ENCODE measurements around the gene ST3GAL3. TPM values are rescaled to one million over a fixed set of nuclear protein-coding genes. Genes with fewer than 3 reads are reported as not detected.

ST3GAL3 gene
- polyA plus RNA-seq, 2 donors: 3.6 to 4.5 TPM

DNA sequence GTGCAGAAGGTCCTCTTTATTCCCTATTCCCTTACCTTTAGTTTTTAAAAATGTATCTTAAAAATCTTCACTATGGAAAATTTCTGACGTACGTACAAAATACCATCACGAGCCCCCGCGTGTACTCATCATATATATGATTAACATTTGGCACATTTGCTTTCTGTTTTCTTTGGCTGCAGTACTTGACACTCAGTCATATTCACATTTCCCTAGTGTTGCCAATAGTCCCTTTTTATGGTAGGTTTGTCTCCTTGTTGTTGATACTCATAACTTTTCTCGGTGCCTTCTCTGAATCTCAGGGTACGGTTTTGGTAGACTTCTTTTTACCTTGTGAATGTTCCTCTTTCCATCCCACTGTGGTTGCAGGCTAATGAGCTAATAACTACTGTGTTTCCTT, 34.1 kb upstream of the ST3GAL3 start:
- Histone ChIP-seq H3K27ac (ENCODE audit: low read depth in 2 of 2, low read length in 1 of 2) (no peak overlapping the region), H3K4me1 (ENCODE audit: control insufficient read depth in 2 of 2, insufficient read depth in 2 of 2, low read length in 1 of 2) (no peaks in the 10 kb centered on the region), H3K36me3 (ENCODE audit: control insufficient read depth in 2 of 2, insufficient read depth in 2 of 2, low read length in 1 of 2) (peaks cover 35 to 45% of the 10 kb centered on the region in 2 donors), H3K4me3 (ENCODE audit: low read depth in 1 of 2, low read length in 2 of 2) (no peak overlapping the region), H3K27me3 (ENCODE audit: control insufficient read depth in 1 of 2, insufficient read depth in 2 of 2, low read length in 2 of 2) (no peaks in the 10 kb centered on the region), H3K9me3 (ENCODE audit: control insufficient read depth in 2 of 2, insufficient read depth in 1 of 2, low read depth in 1 of 2, low read length in 1 of 2) (no peaks in the 10 kb centered on the region)
- WGBS, 2 donors: 80 to 83% methylated on average over 7 of the region's 7 CpGs

DNA sequence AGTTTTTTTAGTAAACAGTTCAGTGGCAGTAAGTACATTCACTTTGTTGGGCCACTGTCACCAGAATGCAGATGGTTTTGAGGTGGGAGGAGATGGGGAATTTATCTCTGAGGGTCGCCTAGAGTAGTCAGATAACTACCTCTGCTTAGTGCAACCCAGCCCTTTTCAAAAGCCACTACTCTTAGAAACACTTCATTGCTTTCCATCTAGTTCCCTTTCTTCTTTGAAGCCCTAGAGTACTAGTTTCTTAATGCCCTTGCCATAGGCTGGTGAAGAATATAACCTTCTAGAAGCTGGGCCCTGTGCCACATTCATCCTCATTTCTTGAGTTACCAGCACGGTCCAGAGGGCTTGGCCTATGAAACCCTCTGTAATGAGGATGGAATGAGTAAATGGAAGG, 28.4 kb upstream of the ST3GAL3 start:
- Histone ChIP-seq H3K27ac (ENCODE audit: low read depth in 2 of 2, low read length in 1 of 2) (no peak overlapping the region), H3K9me3 (ENCODE audit: control insufficient read depth in 2 of 2, insufficient read depth in 1 of 2, low read depth in 1 of 2, low read length in 1 of 2) (no peaks in the 10 kb centered on the region), H3K36me3 (ENCODE audit: control insufficient read depth in 2 of 2, insufficient read depth in 2 of 2, low read length in 1 of 2) (peaks cover 20 to 24% of the 10 kb centered on the region in 2 donors), H3K4me3 (ENCODE audit: low read depth in 1 of 2, low read length in 2 of 2) (no peak overlapping the region), H3K4me1 (ENCODE audit: control insufficient read depth in 2 of 2, insufficient read depth in 2 of 2, low read length in 1 of 2) (no peaks in the 10 kb centered on the region), H3K27me3 (ENCODE audit: control insufficient read depth in 1 of 2, insufficient read depth in 2 of 2, low read length in 2 of 2) (no peaks in the 10 kb centered on the region)
- WGBS, 2 donors: 82 to 83% methylated on average over 2 of the region's 2 CpGs

DNA sequence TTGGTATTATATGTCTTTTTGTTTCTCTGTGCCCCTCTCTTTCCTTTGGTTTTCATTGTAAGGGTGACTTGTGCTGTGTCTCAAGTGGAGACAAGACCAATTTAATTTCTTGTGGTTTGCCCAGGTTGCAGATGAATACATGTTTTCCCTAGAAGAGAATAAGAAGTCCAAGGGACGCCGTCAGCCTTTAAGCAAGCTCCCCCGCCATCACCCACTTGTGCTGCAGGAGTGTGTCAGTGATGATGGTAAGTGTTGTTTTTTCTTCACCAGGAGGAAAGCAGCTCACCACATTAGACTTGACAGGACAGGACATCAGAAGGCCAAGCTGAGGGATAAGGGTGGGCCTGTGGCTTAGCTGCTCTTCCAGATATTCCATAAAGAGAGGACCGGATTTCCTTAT, 23.8 kb upstream of the ST3GAL3 start:
- WGBS, 2 donors: 96 to 98% methylated on average over 4 of the region's 4 CpGs
- Histone ChIP-seq H3K36me3 (ENCODE audit: control insufficient read depth in 2 of 2, insufficient read depth in 2 of 2, low read length in 1 of 2) (peaks cover 22 to 41% of the 10 kb centered on the region in 2 donors), H3K4me1 (ENCODE audit: control insufficient read depth in 2 of 2, insufficient read depth in 2 of 2, low read length in 1 of 2) (no peaks in the 10 kb centered on the region), H3K4me3 (ENCODE audit: low read depth in 1 of 2, low read length in 2 of 2) (no peak overlapping the region), H3K27ac (ENCODE audit: low read depth in 2 of 2, low read length in 1 of 2) (no peak overlapping the region), H3K9me3 (ENCODE audit: control insufficient read depth in 2 of 2, insufficient read depth in 1 of 2, low read depth in 1 of 2, low read length in 1 of 2) (no peaks in the 10 kb centered on the region), H3K27me3 (ENCODE audit: control insufficient read depth in 1 of 2, insufficient read depth in 2 of 2, low read length in 2 of 2) (no peaks in the 10 kb centered on the region)

DNA sequence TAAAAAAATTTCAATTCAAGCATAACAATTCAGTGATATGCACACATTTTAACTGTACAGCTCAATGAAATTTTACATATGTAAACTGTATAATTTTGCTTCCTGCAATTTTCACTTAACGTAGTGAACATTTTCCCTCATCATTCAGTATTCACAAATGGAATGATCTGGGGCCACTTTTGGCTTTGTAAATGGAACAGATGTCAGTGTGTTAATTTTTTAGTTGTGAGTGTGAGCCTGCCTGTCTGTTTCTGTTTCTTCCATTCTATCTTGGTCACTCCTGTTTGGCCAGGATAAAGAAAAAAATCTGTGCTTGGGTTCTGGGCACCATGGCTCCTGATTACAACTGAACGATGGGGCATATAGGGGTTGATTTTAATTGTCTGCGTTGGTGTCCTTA, 20.5 kb upstream of the ST3GAL3 start:
- Histone ChIP-seq H3K4me1 (ENCODE audit: control insufficient read depth in 2 of 2, insufficient read depth in 2 of 2, low read length in 1 of 2) (no peaks in the 10 kb centered on the region), H3K36me3 (ENCODE audit: control insufficient read depth in 2 of 2, insufficient read depth in 2 of 2, low read length in 1 of 2) (peaks cover 38 to 61% of the 10 kb centered on the region in 2 donors)

DNA sequence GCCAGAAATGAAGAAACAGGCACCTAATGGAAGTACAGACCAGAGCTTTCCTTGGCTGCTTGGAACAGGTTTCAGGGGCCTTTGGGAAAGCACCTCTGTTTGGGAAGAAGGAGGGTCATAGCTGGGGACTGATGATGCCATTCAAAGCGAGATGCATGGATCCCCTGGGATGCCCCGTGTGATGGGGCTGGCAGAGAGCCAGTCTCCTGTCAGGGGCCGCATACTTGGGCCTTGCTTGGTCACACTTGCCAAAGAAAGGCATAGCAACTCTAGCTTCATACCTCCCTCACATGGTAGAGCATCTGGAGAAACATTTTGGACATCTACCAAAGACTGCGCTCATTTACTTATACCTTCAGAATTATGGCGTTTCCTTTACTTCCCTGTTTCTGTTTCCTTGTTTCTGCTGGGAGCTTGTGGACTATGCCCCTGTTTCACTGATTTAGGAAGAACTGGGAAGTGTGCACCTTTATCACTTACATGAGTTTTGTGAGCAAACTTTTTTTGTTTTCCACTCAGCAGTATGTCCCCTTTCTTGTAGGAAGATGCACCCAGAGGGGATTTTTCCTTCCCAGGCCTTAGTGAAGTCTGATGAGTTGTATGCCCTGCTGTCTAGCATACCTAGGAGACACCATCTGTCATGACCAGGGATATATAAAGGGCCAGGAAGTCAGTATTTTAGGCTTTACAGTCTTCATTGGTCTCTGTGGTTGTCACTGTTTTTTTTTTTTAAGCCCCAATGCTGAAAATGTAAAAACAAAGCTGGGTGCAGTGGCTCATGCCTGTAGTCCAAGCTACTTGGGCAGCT, 19.8 kb upstream of the ST3GAL3 start:
- Histone ChIP-seq H3K27me3 (ENCODE audit: control insufficient read depth in 1 of 2, insufficient read depth in 2 of 2, low read length in 2 of 2) (no peaks in the 10 kb centered on the region), H3K4me3 (ENCODE audit: low read depth in 1 of 2, low read length in 2 of 2) (no peak overlapping the region), H3K4me1 (ENCODE audit: control insufficient read depth in 2 of 2, insufficient read depth in 2 of 2, low read length in 1 of 2) (no peaks in the 10 kb centered on the region), H3K27ac (ENCODE audit: low read depth in 2 of 2, low read length in 1 of 2) (no peak overlapping the region), H3K36me3 (ENCODE audit: control insufficient read depth in 2 of 2, insufficient read depth in 2 of 2, low read length in 1 of 2) (peaks cover 45 to 66% of the 10 kb centered on the region in 2 donors), H3K9me3 (ENCODE audit: control insufficient read depth in 2 of 2, insufficient read depth in 1 of 2, low read depth in 1 of 2, low read length in 1 of 2) (no peaks in the 10 kb centered on the region)
- WGBS, 2 donors: 60 to 61% methylated on average over 5 of the region's 5 CpGs

More for the DNA sequence above, 20.5 kb upstream of the ST3GAL3 start:
- Histone ChIP-seq H3K9me3 (ENCODE audit: control insufficient read depth in 2 of 2, insufficient read depth in 1 of 2, low read depth in 1 of 2, low read length in 1 of 2) (no peaks in the 10 kb centered on the region), H3K27ac (ENCODE audit: low read depth in 2 of 2, low read length in 1 of 2) (no peak overlapping the region), H3K4me3 (ENCODE audit: low read depth in 1 of 2, low read length in 2 of 2) (no peak overlapping the region), H3K27me3 (ENCODE audit: control insufficient read depth in 1 of 2, insufficient read depth in 2 of 2, low read length in 2 of 2) (no peaks in the 10 kb centered on the region)
- 96% methylated on average over 3 of the region's 3 CpGs for WGBS, 2 donors

DNA sequence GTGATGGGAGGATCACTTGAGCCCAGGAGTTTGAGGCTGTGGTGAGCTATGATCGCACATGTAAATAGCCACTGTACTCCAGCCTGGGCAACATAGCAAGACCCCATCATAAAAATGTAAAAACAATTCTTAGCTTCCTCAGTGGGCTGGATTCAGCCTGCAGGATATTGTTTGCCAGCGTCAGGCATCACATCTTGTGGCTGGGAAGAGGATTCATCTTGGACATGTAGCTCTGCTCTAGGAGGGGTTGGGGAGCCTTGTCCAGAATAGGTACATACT, 19.3 kb upstream of the ST3GAL3 start:
- Histone ChIP-seq H3K27me3 (ENCODE audit: control insufficient read depth in 1 of 2, insufficient read depth in 2 of 2, low read length in 2 of 2) (no peaks in the 10 kb centered on the region), H3K27ac (ENCODE audit: low read depth in 2 of 2, low read length in 1 of 2) (no peak overlapping the region), H3K36me3 (ENCODE audit: control insufficient read depth in 2 of 2, insufficient read depth in 2 of 2, low read length in 1 of 2) (peaks cover 51 to 69% of the 10 kb centered on the region in 2 donors), H3K4me3 (ENCODE audit: low read depth in 1 of 2, low read length in 2 of 2) (no peak overlapping the region), H3K4me1 (ENCODE audit: control insufficient read depth in 2 of 2, insufficient read depth in 2 of 2, low read length in 1 of 2) (no peaks in the 10 kb centered on the region), H3K9me3 (ENCODE audit: control insufficient read depth in 2 of 2, insufficient read depth in 1 of 2, low read depth in 1 of 2, low read length in 1 of 2) (no peaks in the 10 kb centered on the region)
- WGBS, 2 donors: 95 to 98% methylated on average over 2 of the region's 2 CpGs

DNA sequence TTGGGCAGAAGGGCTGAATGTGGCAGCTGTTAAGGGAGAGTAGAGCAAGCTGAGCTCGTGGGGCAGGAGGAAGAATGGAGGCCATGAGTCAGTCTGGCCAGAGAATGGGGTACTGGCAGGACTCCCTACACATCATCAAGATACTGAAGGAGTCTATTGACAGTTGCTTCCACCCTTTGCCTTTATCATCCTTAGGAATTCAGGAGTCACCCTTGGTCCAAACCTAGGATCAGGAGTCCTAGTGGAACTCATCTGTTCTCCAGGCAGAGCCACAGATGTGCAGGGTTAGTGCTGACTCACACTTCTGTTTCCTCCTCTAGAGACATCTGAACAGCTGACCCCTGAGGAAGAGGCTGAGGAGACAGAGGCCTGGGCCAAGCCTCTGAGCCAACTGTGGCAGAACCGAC, 18.7 kb upstream of the ST3GAL3 start:
- H3K9me3 ChIP-seq (ENCODE audit: control insufficient read depth in 2 of 2, insufficient read depth in 1 of 2, low read depth in 1 of 2, low read length in 1 of 2): no peaks in the 10 kb centered on the region
- no peak overlapping the region for H3K27ac ChIP-seq (ENCODE audit: low read depth in 2 of 2, low read length in 1 of 2)
- no peaks in the 10 kb centered on the region for H3K27me3 ChIP-seq (ENCODE audit: control insufficient read depth in 1 of 2, insufficient read depth in 2 of 2, low read length in 2 of 2)
- no peak overlapping the region for H3K4me3 ChIP-seq (ENCODE audit: low read depth in 1 of 2, low read length in 2 of 2)
- H3K4me1 ChIP-seq (ENCODE audit: control insufficient read depth in 2 of 2, insufficient read depth in 2 of 2, low read length in 1 of 2): no peaks in the 10 kb centered on the region
- WGBS, 2 donors: 55 to 73% methylated on average over 2 of the region's 2 CpGs
- peaks cover 55 to 68% of the 10 kb centered on the region in 2 donors for H3K36me3 ChIP-seq (ENCODE audit: control insufficient read depth in 2 of 2, insufficient read depth in 2 of 2, low read length in 1 of 2)

DNA sequence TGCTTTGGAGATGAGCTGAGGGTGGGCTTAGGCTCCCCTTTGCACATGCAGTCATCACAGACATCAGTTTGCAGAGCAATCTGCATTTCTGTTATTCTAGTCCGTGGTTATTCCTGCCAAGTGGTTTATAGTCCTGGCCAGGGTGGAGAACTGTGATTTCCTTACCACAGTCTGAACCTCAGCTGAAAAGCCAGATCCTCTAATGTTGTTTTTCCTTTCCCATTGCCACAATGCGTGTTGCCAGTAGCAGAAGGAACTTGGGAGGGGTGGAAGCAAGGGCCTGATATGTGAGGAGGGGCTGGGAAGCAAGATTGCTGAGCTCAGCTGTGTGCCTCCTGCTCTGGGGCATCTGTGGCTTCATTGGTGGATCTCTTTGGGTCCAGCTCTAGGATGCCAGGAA, 18.0 kb upstream of the ST3GAL3 start:
- H3K27ac ChIP-seq (ENCODE audit: low read depth in 2 of 2, low read length in 1 of 2): no peak overlapping the region
- H3K36me3 ChIP-seq (ENCODE audit: control insufficient read depth in 2 of 2, insufficient read depth in 2 of 2, low read length in 1 of 2): peaks cover 59 to 69% of the 10 kb centered on the region in 2 donors
- H3K4me3 ChIP-seq (ENCODE audit: low read depth in 1 of 2, low read length in 2 of 2): no peak overlapping the region
- H3K4me1 ChIP-seq (ENCODE audit: control insufficient read depth in 2 of 2, insufficient read depth in 2 of 2, low read length in 1 of 2): no peaks in the 10 kb centered on the region
- WGBS, 2 donors: 85 to 87% methylated on average over 2 of the region's 2 CpGs
- no peaks in the 10 kb centered on the region for H3K27me3 ChIP-seq (ENCODE audit: control insufficient read depth in 1 of 2, insufficient read depth in 2 of 2, low read length in 2 of 2)
- no peaks in the 10 kb centered on the region for H3K9me3 ChIP-seq (ENCODE audit: control insufficient read depth in 2 of 2, insufficient read depth in 1 of 2, low read depth in 1 of 2, low read length in 1 of 2)

DNA sequence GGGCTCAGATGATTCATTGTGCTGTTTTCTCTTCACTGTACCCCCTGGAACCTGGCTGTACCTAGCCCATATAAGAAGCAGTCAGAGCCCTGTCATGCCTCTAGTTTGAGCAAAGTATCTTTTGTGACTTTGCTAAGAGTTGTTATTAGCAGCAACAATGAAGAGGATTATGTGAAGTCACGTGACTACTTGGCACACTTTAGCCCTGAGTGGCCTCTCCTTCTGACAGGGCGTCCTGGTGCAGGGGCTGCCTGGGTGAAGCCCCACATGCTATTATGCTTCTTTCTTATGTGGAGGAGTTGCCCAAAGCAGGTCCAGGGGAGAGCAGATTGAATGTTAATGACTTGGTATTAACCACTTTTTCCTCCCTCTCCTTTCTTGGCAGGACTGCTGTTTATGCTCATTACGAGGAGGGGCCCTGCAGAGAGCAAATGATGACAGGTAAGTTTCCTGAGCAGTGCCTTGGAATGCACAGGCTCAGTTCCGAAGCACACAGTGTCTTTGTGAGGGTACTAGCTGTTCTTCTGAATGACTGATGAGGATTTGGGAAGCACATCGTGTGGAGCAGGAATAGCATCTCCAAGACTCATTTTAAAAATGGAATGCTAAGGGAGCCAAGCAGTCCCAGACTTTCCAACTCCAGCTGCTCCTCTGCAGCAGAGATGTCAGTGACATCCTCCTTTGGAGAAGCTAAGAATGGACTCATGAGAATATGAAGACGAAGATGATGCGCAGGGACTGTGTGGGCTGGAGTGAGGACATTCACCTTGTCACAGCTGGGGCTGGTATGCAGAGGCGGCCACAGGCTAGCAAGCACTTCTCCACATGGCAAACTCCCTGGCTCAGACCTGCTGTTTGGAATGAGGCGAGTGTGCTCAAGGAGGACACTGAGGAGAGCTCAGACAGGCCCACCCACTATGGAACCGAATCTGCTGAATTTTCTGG, 15.2 kb upstream of the ST3GAL3 start:
- Histone ChIP-seq H3K27ac (ENCODE audit: low read depth in 2 of 2, low read length in 1 of 2) (no peak overlapping the region), H3K36me3 (ENCODE audit: control insufficient read depth in 2 of 2, insufficient read depth in 2 of 2, low read length in 1 of 2) (peaks cover 56 to 72% of the 10 kb centered on the region in 2 donors), H3K9me3 (ENCODE audit: control insufficient read depth in 2 of 2, insufficient read depth in 1 of 2, low read depth in 1 of 2, low read length in 1 of 2) (no peaks in the 10 kb centered on the region), H3K4me1 (ENCODE audit: control insufficient read depth in 2 of 2, insufficient read depth in 2 of 2, low read length in 1 of 2) (no peaks in the 10 kb centered on the region), H3K4me3 (ENCODE audit: low read depth in 1 of 2, low read length in 2 of 2) (no peak overlapping the region), H3K27me3 (ENCODE audit: control insufficient read depth in 1 of 2, insufficient read depth in 2 of 2, low read length in 2 of 2) (no peaks in the 10 kb centered on the region)
- WGBS, 2 donors: 84 to 85% methylated on average over 10 of the region's 10 CpGs
